ENCODE measurements around the gene HCRT.

The HCRT gene

DNA sequence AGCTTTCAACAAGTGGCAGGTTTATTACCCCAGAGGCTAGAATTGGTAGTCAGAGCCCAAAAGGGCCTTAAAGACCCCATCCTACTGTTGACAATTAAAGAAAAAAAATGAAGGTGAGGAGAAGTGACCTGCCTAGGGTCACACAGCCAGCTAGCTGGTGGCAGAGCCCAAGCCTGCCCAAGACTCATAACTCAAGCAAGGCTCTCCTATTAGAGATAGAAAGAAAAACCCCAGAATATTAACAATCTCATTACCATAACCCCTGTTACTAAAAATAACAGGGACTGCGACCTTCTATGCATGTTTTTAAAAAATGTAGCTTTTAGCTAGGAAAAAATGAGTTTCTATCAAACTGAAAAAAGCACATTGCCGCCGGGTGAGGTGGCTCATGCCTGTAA lies 48.6 kb downstream of the HCRT start:
- no peak for DNase-seq

DNA sequence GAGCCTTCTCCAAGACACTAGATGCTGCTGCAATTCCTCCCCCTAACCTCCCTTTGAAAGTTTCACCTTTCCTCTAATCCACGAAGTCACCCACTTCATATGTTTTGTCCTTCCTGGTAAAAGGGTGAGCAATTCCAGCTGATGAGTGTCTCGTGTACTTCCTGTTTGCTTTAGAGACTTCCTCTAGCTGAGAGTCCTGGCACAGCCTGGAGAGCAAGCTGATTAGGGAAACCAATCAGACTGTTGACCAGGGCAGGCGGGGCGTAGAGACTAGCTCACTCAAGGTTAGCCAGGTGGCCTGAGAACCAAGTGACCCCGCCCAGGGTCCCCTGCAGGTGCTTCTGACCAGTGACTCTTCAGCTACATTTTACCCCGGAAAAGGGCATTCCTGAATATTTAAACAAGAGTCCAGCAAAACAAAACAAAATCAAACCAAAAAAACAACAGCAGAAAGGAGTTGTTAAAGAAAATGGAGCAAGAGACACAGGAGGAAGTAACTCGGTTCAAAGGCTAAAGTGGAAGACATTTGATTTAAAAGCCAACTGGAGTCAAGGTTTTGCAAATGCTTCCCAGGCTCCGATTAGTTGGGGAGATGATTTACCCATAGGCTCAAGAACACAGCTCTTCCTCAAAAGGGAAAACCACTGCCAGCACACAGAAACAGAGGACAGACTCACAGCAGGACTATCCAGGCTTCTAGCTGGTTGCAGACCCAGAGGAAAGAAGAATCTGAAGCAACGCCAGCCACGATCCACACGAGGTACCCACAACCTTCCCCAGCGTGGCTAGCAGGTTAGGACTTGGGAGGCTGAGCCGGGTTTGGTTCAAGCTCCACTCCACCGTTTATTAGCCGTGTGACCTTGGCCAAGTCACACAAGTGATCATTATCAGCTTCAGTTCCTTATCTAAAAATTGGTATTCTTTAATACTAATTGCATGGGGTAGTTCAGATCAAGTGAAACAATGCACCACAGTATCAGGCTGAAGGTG lies 49.3 kb downstream of the HCRT start:
- peak; percentile 22 for DNase-seq

DNA sequence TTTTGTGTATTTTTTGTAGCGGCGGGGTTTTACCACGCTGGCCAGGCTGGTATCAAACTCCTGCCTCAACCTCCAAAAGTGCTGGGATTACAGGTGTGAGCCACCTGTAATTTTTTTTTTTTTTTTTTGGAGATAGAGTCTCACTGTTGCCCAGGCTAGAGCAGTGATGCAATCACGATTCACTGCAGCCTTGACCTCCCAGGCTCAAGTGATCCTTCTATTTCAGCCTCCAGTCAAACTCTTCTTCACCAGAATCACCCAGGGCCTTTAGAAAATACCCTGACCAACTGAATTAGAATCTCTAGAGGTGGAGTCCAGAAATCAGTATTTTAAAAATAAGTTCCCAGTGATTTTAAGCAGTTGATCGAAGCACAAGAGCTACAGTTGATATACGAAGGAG lies 50.1 kb downstream of the HCRT start:
- DNase-seq, result no peak
